HCT116 (cell line): ENCODE results near the gene AAK1. TPM values are rescaled to one million over a fixed set of nuclear protein-coding genes. Genes with fewer than 3 reads are reported as not detected.

Experiments used
- ATAC-seq: fragments of 200-7000 bp; cut with Tn5 transposase; 2 replicates; pipeline ENCODE4 v1.9.1; 2020; ENCODE audit warnings: mild to moderate bottlenecking, moderate library complexity
- BruUV-seq: library from RNA; stranded (reverse); fragments of 400-500 nt; replicated peaks from 2 replicates; lab custom pipeline; 2021; lab: Mats Ljungman, UMichigan
- CTCF ChIA-PET: fragments of 300-600 bp; sonication (Branson Sonifier 250); formaldehyde crosslinking; loops from one replicate; lab custom pipeline; 2021; ENCODE audit warnings: antibody characterized with exemption; lab: Charles Lee
- POLR2A ChIA-PET: fragments of 300-600, 350-600 bp; sonication (Branson Sonifier 250); formaldehyde crosslinking; loops from one replicate; lab custom pipeline; 2021; ENCODE audit warnings: antibody characterized with exemption; lab: Charles Lee
- RAD21 ChIA-PET, 2 experiments: fragments of 300-600 bp; sonication (Branson Sonifier 250); formaldehyde crosslinking; loops; one replicate each; lab custom pipeline; 2023; ENCODE audit warnings: low total read pairs in 2 of 2; ENCODE audit not compliant: uncharacterized antibody in 2 of 2, unreplicated experiment in 2 of 2, low non-redundant PET in 1 of 2; lab: Charles Lee
- DNase-seq: peaks from one replicate; pipeline ENCODE4 v3.0.0-alpha.2; 2010; ENCODE audit warnings: low read depth, low spot score
- H2AFZ ChIP-seq: fragments of 200-600 bp; shearing (Covaris generic), sonication (generic); 2 replicates; pipeline ENCODE4 v1.6.1; 2017; ENCODE audit warnings: low read depth, mixed run types, mixed read lengths, antibody characterized with exemption, low read length; ENCODE audit not compliant: poor library complexity, severe bottlenecking
- H3K27ac ChIP-seq: 2 replicates; pipeline ENCODE4 v1.5.1; 2012; ENCODE audit warnings: low read depth, low read length
- H3K27me3 ChIP-seq: fragments of 200-600 bp; sonication (generic); 2 replicates; pipeline ENCODE4 v1.6.1; 2016; ENCODE audit warnings: mixed run types, low read length, mixed read lengths; ENCODE audit not compliant: insufficient read depth
- H3K36me3 ChIP-seq, 2 experiments: fragments of 200-500 bp in 1 of 2; fragments of 200-600 bp in 1 of 2; sonication (Bioruptor generic) in 1 of 2; sonication (generic) in 1 of 2; 2 replicates each; pipeline versions ENCODE4 v1.5.1 to v1.6.1; 2014 to 2016; ENCODE audit warnings: low read length in 2 of 2, inconsistent platforms in 1 of 2, mixed read lengths in 1 of 2, mixed run types in 1 of 2; ENCODE audit not compliant: insufficient read depth in 2 of 2, control insufficient read depth in 1 of 2
- H3K4me1 ChIP-seq, 2 experiments: fragments of 200-600 bp in 1 of 2; sonication (generic) in 1 of 2; 2 replicates each; pipeline versions ENCODE4 v1.5.1 to v1.6.1; 2012 to 2017; ENCODE audit warnings: low read length in 2 of 2, inconsistent platforms in 1 of 2, mild to moderate bottlenecking in 1 of 2, mixed read lengths in 1 of 2, mixed run types in 1 of 2, moderate library complexity in 1 of 2; ENCODE audit not compliant: insufficient read depth in 2 of 2, control insufficient read depth in 1 of 2
- H3K4me2 ChIP-seq: fragments of 200-600 bp; sonication (generic); 2 replicates; pipeline ENCODE4 v1.6.1; 2017; ENCODE audit warnings: mixed run types, low read length, mixed read lengths
- H3K4me3 ChIP-seq, 2 experiments: fragments of 200-600 bp in 1 of 2; sonication (generic) in 1 of 2; replicated peaks in 1 of 2; 2 replicates each; pipeline ENCODE4 v1.5.1; 2011 to 2016; ENCODE audit warnings: low read length in 2 of 2, control low read depth in 1 of 2, low read depth in 1 of 2, mild to moderate bottlenecking in 1 of 2, mixed read lengths in 1 of 2, mixed run types in 1 of 2
- H3K79me2 ChIP-seq: fragments of 200-600 bp; sonication (generic); 2 replicates; pipeline ENCODE4 v1.6.1; 2017; ENCODE audit warnings: mild to moderate bottlenecking, mixed run types, low read length, moderate library complexity, mixed read lengths; ENCODE audit not compliant: insufficient read depth
- H3K9ac ChIP-seq: fragments of 200-600 bp; sonication (generic); 2 replicates; pipeline ENCODE4 v1.6.1; 2016; ENCODE audit warnings: low read length, mixed read lengths
- H3K9me2 ChIP-seq: fragments of 200-600 bp; sonication (generic), shearing (Covaris generic); 2 replicates; pipeline ENCODE4 v1.6.1; 2017; ENCODE audit warnings: mixed run types, mild to moderate bottlenecking, moderate library complexity; ENCODE audit not compliant: insufficient read depth
- H3K9me3 ChIP-seq, 2 experiments: fragments of 200-500 bp in 1 of 2; fragments of 200-600 bp in 1 of 2; sonication (Bioruptor generic) in 1 of 2; sonication (generic) in 1 of 2; 2 replicates each; pipeline ENCODE4 v1.6.1; 2014 to 2017; ENCODE audit warnings: low read length in 2 of 2, mixed read lengths in 2 of 2, inconsistent platforms in 1 of 2, low read depth in 1 of 2, mild to moderate bottlenecking in 1 of 2, mixed run types in 1 of 2, moderate library complexity in 1 of 2; ENCODE audit not compliant: control insufficient read depth in 1 of 2, insufficient read depth in 1 of 2
- H4K20me1 ChIP-seq: fragments of 200-600 bp; sonication (generic), shearing (Covaris generic); 2 replicates; pipeline ENCODE4 v1.6.1; 2017; ENCODE audit warnings: mixed run types, mild to moderate bottlenecking, moderate library complexity; ENCODE audit not compliant: insufficient read depth
- CEBPB ChIP-seq: IDR thresholded peaks from 2 replicates; pipeline ENCODE4 v1.6.1; 2012; ENCODE audit warnings: low read depth
- EGR1 ChIP-seq: IDR thresholded peaks from 2 replicates; pipeline ENCODE4 v1.6.1; 2012; ENCODE audit warnings: low read depth
- EZH2phosphoT487 ChIP-seq: fragments of 200-600 bp; IDR thresholded peaks from 2 replicates; pipeline ENCODE4 v1.6.1; 2018; ENCODE audit warnings: antibody characterized with exemption, borderline replicate concordance
- FOSL1 ChIP-seq: IDR thresholded peaks from 2 replicates; pipeline ENCODE4 v1.6.1; 2012; ENCODE audit warnings: low read depth
- POLR2A ChIP-seq: IDR thresholded peaks from 2 replicates; pipeline ENCODE4 v1.7.0; 2011; ENCODE audit warnings: borderline replicate concordance; ENCODE audit not compliant: insufficient read depth, insufficient read length; ENCODE audit errors: extremely low read depth
- POLR2AphosphoS5 ChIP-seq: IDR thresholded peaks from 2 replicates; pipeline ENCODE4 v1.6.1; 2011; ENCODE audit warnings: mild to moderate bottlenecking, low read depth, low read length, moderate library complexity
- RAD21 ChIP-seq: IDR thresholded peaks from 2 replicates; pipeline ENCODE4 v1.6.1; 2012; ENCODE audit warnings: low read depth, mild to moderate bottlenecking
- SP1 ChIP-seq: IDR thresholded peaks from 2 replicates; pipeline ENCODE4 v1.6.1; 2012; ENCODE audit warnings: low read depth
- TCF7L2 ChIP-seq: IDR thresholded peaks from 2 replicates; pipeline ENCODE4 v1.7.0; 2011; ENCODE audit warnings: borderline replicate concordance, inconsistent platforms; ENCODE audit not compliant: insufficient read depth, insufficient read length; ENCODE audit errors: extremely low read depth
- intact Hi-C: fragments of 100-400 bp; cut with micrococcal nuclease; formaldehyde crosslinking; loops from 2 replicates; pipeline ENCODE4 v1.10.0; 2022
- total RNA-seq: library from RNA; stranded (reverse); gene quantifications from one replicate; pipeline ENCODE4 v1.2.1, GENCODE V29; 2021; ENCODE audit not compliant: unreplicated experiment
- TF ChIP-seq, protein P1 (sequence below): IDR thresholded peaks from 2 replicates; pipeline ENCODE4 v1.6.1; 2012

AAK1 gene
- total RNA-seq, 1 experiment from 2014 or later: 32.0 TPM

DNA sequence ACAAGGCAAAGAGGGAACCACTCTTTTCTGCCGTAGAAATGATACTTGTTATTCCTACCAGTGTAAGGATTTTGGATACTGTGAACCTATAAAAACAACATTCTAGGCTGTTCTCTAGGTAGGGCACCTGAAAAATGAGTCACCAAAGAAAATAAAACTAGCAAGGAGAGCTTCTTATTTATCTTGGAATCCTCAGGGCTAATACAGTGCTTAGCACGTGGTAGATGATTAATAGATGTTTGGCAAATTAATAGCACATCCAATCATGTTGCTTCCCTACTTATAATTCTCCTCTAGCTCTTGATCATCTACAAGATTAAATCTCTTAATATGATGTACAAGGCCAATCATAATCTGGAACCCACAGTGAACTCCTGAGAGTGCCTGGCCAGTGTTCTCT lies 73.1 kb downstream of the AAK1 start:
- no peaks in the 10 kb centered on the region for H4K20me1 ChIP-seq
- H3K36me3 ChIP-seq: no peaks in the 10 kb centered on the region
- ChIA-PET CTCF (no interaction called here), POLR2A (no interaction called here), RAD21 (no interaction called here)
- H3K9ac ChIP-seq: no peak overlapping the region
- H3K9me3 ChIP-seq: no peaks in the 10 kb centered on the region
- no peaks in the 10 kb centered on the region for H3K9me2 ChIP-seq
- no peaks in the 10 kb centered on the region for H3K27me3 ChIP-seq
- no peaks in the 10 kb centered on the region; the same call in 1 of the 2 replicates for H3K79me2 ChIP-seq
- no peak overlapping the region for H2AFZ ChIP-seq
- no peak overlapping the region for H3K4me2 ChIP-seq
- H3K27ac ChIP-seq: no peak overlapping the region
- peaks cover 4 to 26% of the 10 kb centered on the region in 2 experiments for H3K4me1 ChIP-seq
- intact Hi-C loops: no loop called here
- ATAC-seq (no peak), DNase-seq (no peak)
- no peak for TF ChIP-seq EZH2phosphoT487
- no TSS peak for BruUV-seq
- H3K4me3 ChIP-seq: no peak overlapping the region

DNA sequence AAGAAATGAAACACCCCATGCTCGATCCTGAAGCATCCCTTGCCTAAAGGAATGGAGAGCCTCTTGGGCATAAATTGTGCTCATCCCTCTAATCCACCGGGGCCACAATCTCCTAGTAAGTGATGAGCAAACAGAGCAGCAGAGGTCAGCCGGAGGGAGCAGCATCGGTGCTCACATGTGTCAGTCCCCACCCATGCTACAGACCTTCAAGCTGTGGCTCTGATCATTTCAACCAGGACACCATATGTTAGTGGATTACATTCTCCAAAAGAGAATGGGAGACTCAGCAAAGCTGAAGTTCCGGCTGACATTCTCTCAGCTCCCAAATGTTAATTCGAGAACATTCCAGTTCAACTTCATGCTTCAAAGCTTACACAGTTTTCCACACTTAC lies 75.6 kb downstream of the AAK1 start:
- no peak overlapping the region for H2AFZ ChIP-seq
- no peaks in the 10 kb centered on the region for H3K36me3 ChIP-seq
- DNase-seq (no peak), ATAC-seq (no peak)
- RAD21 ChIA-PET: no interaction called here
- no peaks in the 10 kb centered on the region for H3K9me2 ChIP-seq
- TF ChIP-seq SP1: no peak
- TF ChIP-seq FOSL1: no peak
- TF ChIP-seq EGR1: no peak
- TF ChIP-seq RAD21: no peak
- no peak for TF ChIP-seq TCF7L2
- no peak for TF ChIP-seq CEBPB
- TF ChIP-seq, protein P1, sequence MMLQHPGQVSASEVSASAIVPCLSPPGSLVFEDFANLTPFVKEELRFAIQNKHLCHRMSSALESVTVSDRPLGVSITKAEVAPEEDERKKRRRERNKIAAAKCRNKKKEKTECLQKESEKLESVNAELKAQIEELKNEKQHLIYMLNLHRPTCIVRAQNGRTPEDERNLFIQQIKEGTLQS: no peak
- no peak for TF ChIP-seq EZH2phosphoT487
- no peak for TF ChIP-seq POLR2A
- no peak for TF ChIP-seq POLR2AphosphoS5
- CTCF ChIA-PET: no interaction called here
- H3K9me3 ChIP-seq: no peaks in the 10 kb centered on the region
- no peak overlapping the region for H3K9ac ChIP-seq
- no peaks in the 10 kb centered on the region; the same call in 1 of the 2 replicates for H3K79me2 ChIP-seq
- no peak overlapping the region for H3K27ac ChIP-seq
- H3K4me1 ChIP-seq: peaks cover 4 to 26% of the 10 kb centered on the region in 2 experiments
- no peak overlapping the region for H3K4me2 ChIP-seq
- no TSS peak for BruUV-seq
- POLR2A ChIA-PET: no interaction called here
- intact Hi-C loops: no loop called here
- no peak overlapping the region for H3K4me3 ChIP-seq
- no peaks in the 10 kb centered on the region for H4K20me1 ChIP-seq
- H3K27me3 ChIP-seq: no peaks in the 10 kb centered on the region
